Ovary (tissue), 9 donors: ENCODE results near the gene EMILIN2. TPM values are rescaled to one million over a fixed set of nuclear protein-coding genes. Genes with fewer than 3 reads are reported as not detected.

Source experiments
- DNase-seq, 5 donors: peaks; one replicate each; pipeline ENCODE4 v3.0.0-alpha.2; 2019 to 2020
- H3K27ac ChIP-seq, 2 donors: fragments of 200-600 bp; one replicate each; pipeline versions ENCODE4 v1.5.1 to v1.8.0; 2019 to 2022
- H3K27me3 ChIP-seq: fragments of 200-600 bp; one replicate; pipeline ENCODE4 v1.8.0; 2022
- H3K36me3 ChIP-seq: fragments of 200-600 bp; sonication (generic); one replicate; pipeline ENCODE4 v1.5.1; 2019
- H3K4me1 ChIP-seq: one replicate; pipeline ENCODE4 v1.8.1; 2013; ENCODE audit warnings: mild to moderate bottlenecking, moderate library complexity; ENCODE audit not compliant: insufficient read depth
- H3K4me3 ChIP-seq: fragments of 200-600 bp; sonication (generic); one replicate; pipeline ENCODE4 v1.5.1; 2017
- H3K9me3 ChIP-seq, 2 donors: fragments of 200-600 bp in 1 of 2; sonication (generic) in 1 of 2; one replicate each; pipeline versions ENCODE4 v1.5.1 to v1.8.1; 2013 to 2019; ENCODE audit warnings: mild to moderate bottlenecking in 1 of 2, moderate library complexity in 1 of 2
- CTCF ChIP-seq, 3 donors: fragments of 450-650 bp in 2 of 3; fragments of 200-600 bp in 1 of 3; IDR thresholded peaks; one replicate each; pipeline versions ENCODE4 v1.5.1 to v1.8.0; 2016 to 2022; ENCODE audit warnings: antibody characterized with exemption in 3 of 3, mild to moderate bottlenecking in 1 of 3
- EP300 ChIP-seq: sonication (generic); formaldehyde crosslinking; IDR thresholded peaks from one replicate; pipeline ENCODE4 v1.6.1; 2017; ENCODE audit warnings: antibody characterized with exemption
- POLR2A ChIP-seq: fragments of 450-650 bp; IDR thresholded peaks from one replicate; pipeline ENCODE4 v1.6.1; 2017; ENCODE audit warnings: antibody characterized with exemption, mild to moderate bottlenecking, moderate library complexity
- WGBS, 3 donors: extraction: QIAGEN DNeasy Blood & Tissue Kit in 1 of 3; methylation state at CpG; one replicate each; pipeline versions ENCODE4 v1.1.5 to v1.1.7; 2013 to 2017; 5-methylcytosine and 5-hydroxymethylcytosine counted together
- intact Hi-C, 4 donors: fragments of 100-400 bp; cut with DNase I; formaldehyde crosslinking; loops; one replicate each; pipeline versions ENCODE4 v1.11.0 to v1.15.1; 2022 to 2023
- polyA plus RNA-seq, 2 donors: library from polyadenylated mRNA; stranded (reverse); fragments of 200-250 nt in 1 of 2; fragments of 350-450 nt in 1 of 2; fragmentation: Illumina TruSeq in 1 of 2; extraction: RNeasy Lipid Tissue Mini Kit (QIAGEN cat#74804) in 1 of 2; gene quantifications; one replicate each; pipeline ENCODE4 v1.2.3, GENCODE V29; 2013 to 2014
- total RNA-seq, 7 donors: library from RNA; depleted of rRNA in 2 of 7; stranded (reverse); fragments of >200 nt in 2 of 7; fragmentation: NEBNext Ultra II Directional in 3 of 7; extraction: Animal tissue kit (Norgen Biotek cat#: 25700) in 3 of 7; gene quantifications; one replicate each; pipeline versions ENCODE4 v1.1.0 to v1.2.4, GENCODE V29; 2016 to 2023
- donor health status: DM: no; HTN: no; CAD: no; lungs with moderate emphysema.
- donor health status: DM: no; HTN: no; CAD: no.
- donor health status: Bipolar disorder and iron deficiency.
- donor health status: DM: yes; HTN: yes; CAD: no.
- donor health status: DM: no; HTN: no; CAD: no.
- donor health status: DM: yes; HTN: yes; CAD: no.

Gene EMILIN2
- total and polyA plus RNA-seq, 9 donors: 16.5 to 40.4 (median 34.3) TPM

GRCh38 chr18:2933995-2934394 is 87.2 kb downstream of the EMILIN2 start:
- no peaks in the 10 kb centered on the region for H3K4me1 ChIP-seq
- H3K36me3 ChIP-seq: no peaks in the 10 kb centered on the region
- H3K4me3 ChIP-seq: no peak overlapping the region
- intact Hi-C loops: loop anchor here (5.0 to 10.0 kb wide), 5 partner anchors 51 to 311 kb away; partner anchors contain the start of gene MYL12A (in 3 of the 4)
- no peak overlapping the region for H3K27ac ChIP-seq
- H3K9me3 ChIP-seq: no peaks in the 10 kb centered on the region
- no peak for DNase-seq
- WGBS, 3 donors: 65 to 79% (median 78%) methylated on average over 3 of the region's 3 CpGs
- H3K27me3 ChIP-seq: no peaks in the 10 kb centered on the region
- no peak for TF ChIP-seq CTCF (IDR thresholded peaks at IDR 0.05)
- TF ChIP-seq EP300: no peak
- TF ChIP-seq POLR2A: no peak

DNA sequence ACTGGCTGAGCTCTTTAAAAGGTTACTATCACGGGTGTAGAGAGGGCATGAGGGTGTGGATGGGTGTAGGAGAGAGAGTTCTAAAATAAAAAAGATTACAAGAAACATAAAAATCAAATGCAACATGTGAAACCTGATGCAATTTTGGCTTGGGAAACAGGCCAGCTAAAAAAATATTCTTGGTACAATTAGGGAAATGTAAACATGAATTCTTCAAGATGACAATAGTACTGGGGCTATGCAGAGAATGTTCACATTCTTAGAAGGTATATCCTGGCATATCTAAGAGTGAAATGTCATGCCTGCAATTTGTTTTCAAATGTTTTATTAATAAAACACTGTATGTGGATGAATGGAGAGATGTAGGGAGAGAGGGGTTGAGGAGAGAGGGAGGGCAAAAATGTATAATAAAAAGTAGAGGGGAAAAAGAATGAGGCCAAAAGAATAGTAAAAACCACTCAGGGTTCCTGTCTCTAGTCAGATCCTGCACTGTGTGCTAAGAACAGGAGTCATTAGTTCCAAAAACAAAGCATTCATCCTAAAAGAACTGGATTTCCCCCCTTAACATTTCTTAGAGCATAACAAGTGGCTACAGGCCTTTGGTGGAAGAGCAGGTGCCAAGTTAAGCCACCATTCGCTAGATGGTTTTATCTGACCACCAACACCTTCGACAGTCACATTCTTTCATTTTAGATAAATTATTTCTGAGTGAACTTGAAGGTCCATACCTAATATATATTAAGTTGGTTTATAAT is 88.8 kb downstream of the EMILIN2 start:
- Histone ChIP-seq H3K4me1 (no peaks in the 10 kb centered on the region), H3K36me3 (no peaks in the 10 kb centered on the region), H3K4me3 (no peak overlapping the region), H3K27ac (no peak overlapping the region), H3K27me3 (no peaks in the 10 kb centered on the region), H3K9me3 (no peaks in the 10 kb centered on the region)
- TF ChIP-seq CTCF (IDR thresholded peaks at IDR 0.05): no peak
- no peak for TF ChIP-seq EP300
- no peak for TF ChIP-seq POLR2A
- 55 to 63% (median 55%) methylated on average over 3 of the region's 3 CpGs for WGBS, 3 donors
- DNase-seq: no peak
- intact Hi-C loops: loop anchor here (10.0 kb wide), 3 partner anchors 49 to 309 kb away; partner anchors contain the start of gene MYL12A (in 3 of the 4)

GRCh38 chr18:2939317-2939716 is 92.5 kb downstream of the EMILIN2 start:
- no peaks in the 10 kb centered on the region for H3K4me1 ChIP-seq
- H3K27me3 ChIP-seq: no peaks in the 10 kb centered on the region
- no peak overlapping the region for H3K4me3 ChIP-seq
- no peaks in the 10 kb centered on the region for H3K36me3 ChIP-seq
- TF ChIP-seq CTCF (IDR thresholded peaks at IDR 0.05) (no peak), EP300 (no peak), POLR2A (no peak)
- intact Hi-C loops: loop anchor here (10.0 kb wide), 3 partner anchors 45 to 305 kb away; partner anchors contain the start of gene MYL12A (in 3 of the 4)
- no peak overlapping the region for H3K27ac ChIP-seq
- 94 to 95% (median 94%) methylated on average over 7 of the region's 7 CpGs for WGBS, 3 donors
- no peak for DNase-seq
- no peaks in the 10 kb centered on the region for H3K9me3 ChIP-seq

- intact Hi-C loops: no loop called here
- Histone ChIP-seq H3K9me3 (no peaks in the 10 kb centered on the region), H3K4me1 (no peaks in the 10 kb centered on the region), H3K27me3 (no peaks in the 10 kb centered on the region), H3K4me3 (no peak overlapping the region), H3K27ac (no peak overlapping the region), H3K36me3 (no peaks in the 10 kb centered on the region)
- WGBS, 3 donors: 8 to 17% (median 13%) methylated on average over 3 of the region's 3 CpGs
- peak in 2 of 3 donors; percentile 17 to 43 for TF ChIP-seq CTCF (IDR thresholded peaks at IDR 0.05)
- no peak for TF ChIP-seq POLR2A
- DNase-seq: no peak
These were observed 101.2 kb downstream of the EMILIN2 start for GRCh38 chr18:2948038-2948437.
